Endothelial cell (in vitro differentiated cells): ENCODE measurements around the gene DENND1A. TPM values are rescaled to one million over a fixed set of nuclear protein-coding genes. Genes with fewer than 3 reads are reported as not detected.
"Not testable (repeated sequence)": the region's sequence is repeated elsewhere in the genome, so short reads cannot be mapped to it uniquely, and the experiment has no call there.

Experiments used
- DNase-seq: peaks from one replicate; pipeline ENCODE4 v3.0.0; 2021; ENCODE audit warnings: low spot score
- H3K27ac Mint-ChIP-seq: one replicate; pipeline ENCODE4 v1.8.0; 2021; ENCODE audit warnings: mixed read lengths, inconsistent platforms; ENCODE audit not compliant: unreplicated experiment
- H3K27me3 Mint-ChIP-seq: one replicate; pipeline ENCODE4 v1.8.0; 2021; ENCODE audit warnings: mild to moderate bottlenecking, moderate library complexity, mixed read lengths, inconsistent platforms; ENCODE audit not compliant: unreplicated experiment
- H3K36me3 Mint-ChIP-seq: one replicate; pipeline ENCODE4 v1.8.0; 2021; ENCODE audit warnings: mild to moderate bottlenecking, low read depth, mixed read lengths, inconsistent platforms; ENCODE audit not compliant: unreplicated experiment
- H3K4me1 Mint-ChIP-seq: one replicate; pipeline ENCODE4 v1.8.0; 2021; ENCODE audit warnings: mild to moderate bottlenecking, mixed read lengths, inconsistent platforms; ENCODE audit not compliant: unreplicated experiment
- H3K4me3 Mint-ChIP-seq: one replicate; pipeline ENCODE4 v1.8.0; 2021; ENCODE audit warnings: mild to moderate bottlenecking, mixed read lengths, inconsistent platforms; ENCODE audit not compliant: unreplicated experiment
- H3K9me3 Mint-ChIP-seq: one replicate; pipeline ENCODE4 v1.8.0; 2021; ENCODE audit warnings: mixed read lengths, inconsistent platforms; ENCODE audit not compliant: unreplicated experiment
- microRNA-seq: library from miRNA; unstranded; fragments of <30 nt; microRNA quantifications from one replicate; pipeline ENCODE4, GENCODE V29; 2020; ENCODE audit not compliant: unreplicated experiment
- total RNA-seq: library from RNA; stranded (reverse); fragmentation: NEBNext Ultra II Directional; extraction: Animal tissue kit (Norgen Biotek cat#: 25700); gene quantifications from one replicate; pipeline ENCODE4 v1.2.1, GENCODE V29; 2021; ENCODE audit not compliant: unreplicated experiment
- TF ChIP-seq, protein P1 (sequence below): fragments of 200-600 bp; sonication (generic); IDR thresholded peaks from one replicate; pipeline ENCODE4 v1.5.0; 2021; ENCODE audit warnings: antibody characterized with exemption; ENCODE audit not compliant: unreplicated experiment

The DENND1A gene
- total RNA-seq, 1 donor from 2014 or later, result 14.1 TPM

DNA sequence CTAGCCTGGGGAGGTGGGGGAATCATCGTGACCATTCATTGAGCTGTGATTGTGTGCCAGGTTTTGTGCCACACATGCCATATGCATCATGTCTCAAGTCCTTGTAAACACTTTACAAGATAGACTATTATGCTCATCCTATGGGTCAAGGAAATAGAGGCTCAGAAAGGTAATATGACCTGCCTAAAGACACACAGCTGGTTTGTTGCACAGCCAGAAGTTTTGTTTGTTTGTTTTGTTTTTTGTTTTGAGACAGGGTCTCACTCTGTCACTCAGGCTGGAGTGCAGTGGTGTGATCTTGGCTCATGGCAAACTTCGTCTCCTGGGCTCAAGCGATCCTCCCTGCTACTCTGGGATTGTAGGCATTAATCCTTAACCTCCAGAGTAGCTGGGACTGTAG lies 595.3 kb downstream of the DENND1A start:
- TF ChIP-seq, protein P1, sequence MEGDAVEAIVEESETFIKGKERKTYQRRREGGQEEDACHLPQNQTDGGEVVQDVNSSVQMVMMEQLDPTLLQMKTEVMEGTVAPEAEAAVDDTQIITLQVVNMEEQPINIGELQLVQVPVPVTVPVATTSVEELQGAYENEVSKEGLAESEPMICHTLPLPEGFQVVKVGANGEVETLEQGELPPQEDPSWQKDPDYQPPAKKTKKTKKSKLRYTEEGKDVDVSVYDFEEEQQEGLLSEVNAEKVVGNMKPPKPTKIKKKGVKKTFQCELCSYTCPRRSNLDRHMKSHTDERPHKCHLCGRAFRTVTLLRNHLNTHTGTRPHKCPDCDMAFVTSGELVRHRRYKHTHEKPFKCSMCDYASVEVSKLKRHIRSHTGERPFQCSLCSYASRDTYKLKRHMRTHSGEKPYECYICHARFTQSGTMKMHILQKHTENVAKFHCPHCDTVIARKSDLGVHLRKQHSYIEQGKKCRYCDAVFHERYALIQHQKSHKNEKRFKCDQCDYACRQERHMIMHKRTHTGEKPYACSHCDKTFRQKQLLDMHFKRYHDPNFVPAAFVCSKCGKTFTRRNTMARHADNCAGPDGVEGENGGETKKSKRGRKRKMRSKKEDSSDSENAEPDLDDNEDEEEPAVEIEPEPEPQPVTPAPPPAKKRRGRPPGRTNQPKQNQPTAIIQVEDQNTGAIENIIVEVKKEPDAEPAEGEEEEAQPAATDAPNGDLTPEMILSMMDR, result no peak
- H3K9me3 Mint-ChIP-seq, result no peaks in the 10 kb centered on the region
- DNase-seq, result no peak
- H3K4me1 Mint-ChIP-seq, result peaks cover 37% of the 10 kb centered on the region
- no peaks in the 10 kb centered on the region for H3K36me3 Mint-ChIP-seq
- H3K4me3 Mint-ChIP-seq, result no peak overlapping the region
- H3K27me3 Mint-ChIP-seq, result peaks cover 6% of the 10 kb centered on the region
- no peak overlapping the region for H3K27ac Mint-ChIP-seq

DNA sequence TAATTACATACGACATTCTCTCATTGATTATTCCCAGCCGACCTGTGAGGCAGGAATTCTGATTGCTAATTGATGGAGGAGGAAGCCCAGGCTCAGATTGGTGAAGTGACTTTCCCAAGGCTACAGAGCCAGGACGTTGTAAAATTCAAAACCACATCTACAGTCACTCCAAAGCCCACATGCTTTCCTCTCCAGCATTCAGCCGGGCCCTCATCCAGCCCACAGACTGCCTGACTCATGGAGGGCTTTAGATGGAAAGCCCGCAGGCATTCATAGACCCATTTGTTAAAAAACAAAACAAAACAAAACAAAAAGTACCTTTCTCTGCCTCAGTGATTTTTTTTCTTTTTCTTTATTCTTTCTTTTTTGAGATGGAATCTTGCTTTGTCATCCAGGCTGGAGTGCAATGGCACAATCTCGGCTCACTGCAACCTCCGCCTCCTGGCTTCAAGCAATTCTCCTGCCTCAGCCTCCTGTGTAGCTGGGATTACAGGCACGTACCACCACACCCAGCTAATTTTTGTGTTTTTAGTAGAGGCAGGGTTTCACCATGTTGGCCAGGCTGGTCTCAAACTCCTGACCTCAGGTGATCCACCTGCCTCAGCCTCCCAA lies 596.8 kb downstream of the DENND1A start:
- not testable (repeated sequence) for H3K4me3 Mint-ChIP-seq, H3K36me3 Mint-ChIP-seq, DNase-seq, H3K27ac Mint-ChIP-seq, H3K9me3 Mint-ChIP-seq, H3K27me3 Mint-ChIP-seq
- peaks cover 31% of the 10 kb centered on the region for H3K4me1 Mint-ChIP-seq

DNA sequence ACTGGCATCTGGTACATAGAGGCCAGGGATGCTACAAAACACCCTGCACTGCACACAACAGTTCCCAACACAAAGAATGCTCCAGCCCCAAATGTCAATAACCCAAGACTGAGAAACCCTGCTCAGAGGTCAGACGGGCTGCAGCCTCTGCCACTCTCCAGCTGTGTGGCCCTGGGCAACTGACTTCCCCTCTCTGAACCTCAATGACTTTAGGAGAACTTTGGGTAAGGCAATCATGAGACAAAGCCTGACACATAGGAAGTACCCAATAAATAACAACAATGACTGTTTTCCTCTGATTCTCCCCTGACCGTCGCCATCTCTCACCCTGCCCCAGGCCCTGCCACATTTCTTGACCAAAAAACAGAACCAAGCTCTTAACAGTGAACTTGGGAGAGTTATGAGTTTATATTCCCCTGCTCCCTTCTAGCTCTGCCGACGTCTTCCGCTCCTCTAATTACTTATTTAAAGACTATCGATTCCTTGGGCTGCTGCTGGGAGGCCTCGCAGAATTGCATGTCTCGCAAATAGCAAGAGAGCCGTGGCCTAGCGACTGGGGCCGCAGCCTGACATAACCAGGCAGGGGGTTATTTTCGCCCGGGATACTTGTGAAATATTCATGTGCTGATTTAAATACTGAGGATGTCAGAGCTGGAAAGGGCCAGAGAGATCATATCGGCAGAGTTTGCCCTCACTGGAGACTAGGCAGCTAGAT lies 598.4 kb downstream of the DENND1A start:
- Mint-ChIP-seq H3K9me3 (no peaks in the 10 kb centered on the region), H3K4me3 (no peak overlapping the region), H3K27me3 (peaks cover 7% of the 10 kb centered on the region), H3K27ac (no peak overlapping the region), H3K36me3 (no peaks in the 10 kb centered on the region), H3K4me1 (peaks cover 31% of the 10 kb centered on the region)
- TF ChIP-seq, protein P1, result no peak
- no peak for DNase-seq

Small RNA genes within 50 kb of the gene (microRNA-seq; reads per million reads assigned to microRNA genes)
- gene MIR601, result not detected
- not detected for gene MIR7150

Other genes with a start within 250 kb of the DENND1A start
- gene LHX2, start 81.6 kb upstream of the DENND1A start, total RNA-seq, result not detected